ENCODE measurements around the gene CEACAM4. TPM values are rescaled to one million over a fixed set of nuclear protein-coding genes. Genes with fewer than 3 reads are reported as not detected.

Gene CEACAM4
- total RNA-seq, 1 donor from 2014 or later: not detected

DNA sequence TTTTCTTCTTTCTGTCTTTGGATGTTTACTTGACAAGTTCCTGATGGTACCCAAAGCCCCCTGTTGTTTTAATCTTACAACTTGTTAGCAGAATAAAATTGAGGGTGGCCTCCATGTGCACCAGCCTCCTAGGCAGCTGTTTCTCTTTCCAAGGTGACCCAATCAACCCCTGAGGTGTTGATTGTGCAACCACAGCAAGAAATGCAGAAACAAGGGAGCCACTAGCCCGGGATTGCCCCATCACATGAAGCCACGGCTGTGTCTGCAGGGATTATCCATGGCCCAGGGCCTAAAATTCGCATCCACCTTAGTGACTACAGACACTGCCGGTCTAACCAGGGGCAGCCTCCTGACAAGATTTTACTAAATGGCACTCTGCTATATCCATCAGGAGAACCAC lies 14.4 kb downstream of the CEACAM4 start:
- H3K9me3 Mint-ChIP-seq (ENCODE audit: unreplicated experiment): no peaks in the 10 kb centered on the region
- no peaks in the 10 kb centered on the region for H3K36me3 Mint-ChIP-seq (ENCODE audit: unreplicated experiment)
- TF ChIP-seq, protein P1, sequence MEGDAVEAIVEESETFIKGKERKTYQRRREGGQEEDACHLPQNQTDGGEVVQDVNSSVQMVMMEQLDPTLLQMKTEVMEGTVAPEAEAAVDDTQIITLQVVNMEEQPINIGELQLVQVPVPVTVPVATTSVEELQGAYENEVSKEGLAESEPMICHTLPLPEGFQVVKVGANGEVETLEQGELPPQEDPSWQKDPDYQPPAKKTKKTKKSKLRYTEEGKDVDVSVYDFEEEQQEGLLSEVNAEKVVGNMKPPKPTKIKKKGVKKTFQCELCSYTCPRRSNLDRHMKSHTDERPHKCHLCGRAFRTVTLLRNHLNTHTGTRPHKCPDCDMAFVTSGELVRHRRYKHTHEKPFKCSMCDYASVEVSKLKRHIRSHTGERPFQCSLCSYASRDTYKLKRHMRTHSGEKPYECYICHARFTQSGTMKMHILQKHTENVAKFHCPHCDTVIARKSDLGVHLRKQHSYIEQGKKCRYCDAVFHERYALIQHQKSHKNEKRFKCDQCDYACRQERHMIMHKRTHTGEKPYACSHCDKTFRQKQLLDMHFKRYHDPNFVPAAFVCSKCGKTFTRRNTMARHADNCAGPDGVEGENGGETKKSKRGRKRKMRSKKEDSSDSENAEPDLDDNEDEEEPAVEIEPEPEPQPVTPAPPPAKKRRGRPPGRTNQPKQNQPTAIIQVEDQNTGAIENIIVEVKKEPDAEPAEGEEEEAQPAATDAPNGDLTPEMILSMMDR (IDR thresholded peaks at IDR 0.05): no peak
- no peak overlapping the region for H3K4me3 Mint-ChIP-seq (ENCODE audit: unreplicated experiment)
- H3K27ac Mint-ChIP-seq (ENCODE audit: unreplicated experiment): no peak overlapping the region
- H3K4me1 Mint-ChIP-seq (ENCODE audit: unreplicated experiment): no peaks in the 10 kb centered on the region
- peak; percentile 63 for DNase-seq (ENCODE audit: extremely low spot score, unreplicated experiment)
- H3K27me3 Mint-ChIP-seq (ENCODE audit: unreplicated experiment): peaks cover 12% of the 10 kb centered on the region

DNA sequence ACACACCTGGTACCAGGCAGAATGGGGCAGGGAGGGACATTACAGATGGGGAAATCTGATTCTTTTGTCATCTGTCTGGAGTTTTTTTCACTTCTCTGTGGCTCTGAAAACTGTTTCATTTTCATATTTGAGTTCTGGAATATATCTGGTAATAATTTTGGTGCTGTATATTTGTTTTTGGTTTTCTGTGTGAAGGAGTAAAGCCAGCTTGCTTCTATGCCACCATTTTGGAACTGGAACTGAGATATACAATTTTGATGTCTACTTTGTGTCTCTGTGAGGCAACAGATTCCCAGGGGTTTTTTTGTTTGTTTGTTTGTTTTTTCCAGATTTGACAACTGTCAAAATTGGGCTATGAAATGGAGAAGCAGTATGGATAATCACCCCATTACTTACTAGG lies 16.1 kb downstream of the CEACAM4 start:
- Mint-ChIP-seq H3K4me3 (ENCODE audit: unreplicated experiment) (no peak overlapping the region), H3K4me1 (ENCODE audit: unreplicated experiment) (no peaks in the 10 kb centered on the region), H3K27me3 (ENCODE audit: unreplicated experiment) (peaks cover 12% of the 10 kb centered on the region), H3K9me3 (ENCODE audit: unreplicated experiment) (no peaks in the 10 kb centered on the region), H3K36me3 (ENCODE audit: unreplicated experiment) (no peaks in the 10 kb centered on the region), H3K27ac (ENCODE audit: unreplicated experiment) (no peak overlapping the region)
- TF ChIP-seq, protein P1 (IDR thresholded peaks at IDR 0.05): no peak
- no peak for DNase-seq (ENCODE audit: extremely low spot score, unreplicated experiment)

DNA sequence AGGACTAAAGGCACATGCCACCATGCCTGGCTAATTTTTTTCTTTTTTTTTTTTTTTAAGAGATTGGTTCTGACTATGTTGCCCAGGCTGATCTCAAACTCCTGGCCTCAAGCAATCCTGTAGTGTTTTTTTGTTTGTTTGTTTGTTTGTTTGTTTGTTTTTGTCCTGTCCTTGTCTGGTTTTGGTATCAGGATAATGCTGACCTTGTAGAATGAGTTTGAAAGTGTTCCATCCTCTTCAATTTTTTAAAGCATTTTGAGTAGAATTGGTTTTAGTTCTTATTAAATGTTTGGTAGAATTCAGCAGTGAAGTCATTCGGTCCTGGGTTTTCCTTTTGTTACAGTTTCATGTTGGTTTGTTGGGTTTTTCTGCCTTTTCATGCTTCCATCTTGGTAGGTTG lies 19.2 kb downstream of the CEACAM4 start:
- TF ChIP-seq, protein P1 (IDR thresholded peaks at IDR 0.05): no peak
- peaks cover 16% of the 10 kb centered on the region for H3K27me3 Mint-ChIP-seq (ENCODE audit: unreplicated experiment)

GRCh38 chr19:41606215-41606837 lies 20.5 kb downstream of the CEACAM4 start:
- TF ChIP-seq, protein P1 (IDR thresholded peaks at IDR 0.05): no peak
- Mint-ChIP-seq H3K27me3 (ENCODE audit: unreplicated experiment) (peaks cover 16% of the 10 kb centered on the region), H3K4me3 (ENCODE audit: unreplicated experiment) (no peak overlapping the region), H3K36me3 (ENCODE audit: unreplicated experiment) (no peaks in the 10 kb centered on the region), H3K4me1 (ENCODE audit: unreplicated experiment) (no peaks in the 10 kb centered on the region), H3K27ac (ENCODE audit: unreplicated experiment) (no peak overlapping the region), H3K9me3 (ENCODE audit: unreplicated experiment) (no peaks in the 10 kb centered on the region)
- peak; percentile 65 for DNase-seq (ENCODE audit: extremely low spot score, unreplicated experiment)

More for the DNA sequence above, 19.2 kb downstream of the CEACAM4 start:
- Mint-ChIP-seq H3K9me3 (ENCODE audit: unreplicated experiment) (no peaks in the 10 kb centered on the region), H3K27ac (ENCODE audit: unreplicated experiment) (no peak overlapping the region), H3K4me1 (ENCODE audit: unreplicated experiment) (no peaks in the 10 kb centered on the region), H3K4me3 (ENCODE audit: unreplicated experiment) (no peak overlapping the region), H3K36me3 (ENCODE audit: unreplicated experiment) (no peaks in the 10 kb centered on the region)
- no peak for DNase-seq (ENCODE audit: extremely low spot score, unreplicated experiment)

- H3K27me3 Mint-ChIP-seq (ENCODE audit: unreplicated experiment): peaks cover 16% of the 10 kb centered on the region
- H3K4me1 Mint-ChIP-seq (ENCODE audit: unreplicated experiment): no peaks in the 10 kb centered on the region
- no peak overlapping the region for H3K27ac Mint-ChIP-seq (ENCODE audit: unreplicated experiment)
- TF ChIP-seq, protein P1 (IDR thresholded peaks at IDR 0.05): no peak
- peak; percentile 65 for DNase-seq (ENCODE audit: extremely low spot score, unreplicated experiment)
- no peak overlapping the region for H3K4me3 Mint-ChIP-seq (ENCODE audit: unreplicated experiment)
- no peaks in the 10 kb centered on the region for H3K36me3 Mint-ChIP-seq (ENCODE audit: unreplicated experiment)
- no peaks in the 10 kb centered on the region for H3K9me3 Mint-ChIP-seq (ENCODE audit: unreplicated experiment)
Measured at GRCh38 chr19:41604831-41605230, 22.0 kb downstream of the CEACAM4 start.
